NAMALWA (cell line): ENCODE measurements around the gene NOM1.

Source experiments
- DNase-seq: peaks from one replicate; pipeline ENCODE4 v3.0.0-alpha.2; 2015; ENCODE audit warnings: low spot score

NOM1 gene

DNA sequence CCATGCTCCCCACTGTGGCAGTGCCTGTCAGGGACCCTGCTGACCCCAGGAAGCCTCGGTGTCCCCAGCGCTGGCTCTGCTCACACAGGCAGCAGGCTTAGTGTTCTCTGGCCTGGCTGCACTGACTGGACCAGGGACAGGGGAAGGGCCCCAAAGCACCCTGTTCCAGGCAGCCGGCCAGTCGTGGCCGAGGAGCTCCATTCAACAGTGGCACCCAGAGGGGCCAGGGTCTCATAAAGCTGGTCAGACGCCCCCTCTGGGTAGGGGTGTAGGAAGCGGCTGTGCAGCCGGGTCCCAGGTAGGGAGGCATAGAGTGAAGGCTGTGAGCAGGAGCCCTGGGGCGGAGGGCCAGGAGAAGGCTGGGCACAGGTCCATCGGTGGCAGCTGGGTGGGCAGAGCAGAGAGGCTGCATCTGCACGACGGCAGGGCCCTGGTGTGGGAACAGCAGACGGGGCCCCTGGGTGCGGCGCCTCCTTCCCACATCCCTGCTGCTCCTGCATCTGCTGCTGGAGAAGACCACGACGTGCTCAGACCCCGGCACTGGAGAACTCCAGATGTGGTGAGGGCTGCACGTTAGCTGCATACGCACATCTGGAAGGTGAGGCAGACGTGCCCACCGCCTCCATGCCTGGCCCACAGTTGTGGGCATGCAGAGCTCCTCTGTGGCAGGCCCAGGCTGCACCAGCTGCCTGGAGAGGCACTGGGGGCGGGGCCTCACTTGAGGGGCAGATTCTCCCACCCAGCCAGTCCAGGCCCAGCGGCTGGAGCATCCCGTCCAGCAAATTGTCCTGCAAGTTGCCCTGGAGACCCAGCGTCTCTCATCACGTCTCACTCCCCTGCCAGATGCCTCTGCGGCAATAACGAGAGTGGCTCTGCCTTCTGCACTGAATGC lies 35.8 kb downstream of the NOM1 start:
- DNase-seq = no peak

DNA sequence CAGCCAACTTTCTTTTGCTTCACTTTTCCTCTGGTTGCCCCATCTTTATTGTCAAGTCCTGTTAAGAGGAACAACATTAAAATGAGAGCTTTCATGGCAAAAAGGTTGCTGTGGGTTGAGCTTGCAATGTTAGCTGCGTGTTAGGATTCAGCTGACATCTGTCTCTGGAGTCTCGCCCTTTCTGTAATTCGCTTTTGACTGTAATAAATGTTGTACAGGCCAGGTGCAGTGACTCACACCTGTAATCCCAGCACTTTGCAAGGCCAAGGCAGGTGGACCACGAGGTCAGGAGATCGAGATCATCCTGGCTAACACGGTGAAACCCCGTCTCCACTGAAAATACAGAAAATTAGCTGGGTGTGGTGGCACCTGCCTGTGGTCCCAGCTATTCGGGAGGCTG lies 36.9 kb downstream of the NOM1 start:
- no peak for DNase-seq

DNA sequence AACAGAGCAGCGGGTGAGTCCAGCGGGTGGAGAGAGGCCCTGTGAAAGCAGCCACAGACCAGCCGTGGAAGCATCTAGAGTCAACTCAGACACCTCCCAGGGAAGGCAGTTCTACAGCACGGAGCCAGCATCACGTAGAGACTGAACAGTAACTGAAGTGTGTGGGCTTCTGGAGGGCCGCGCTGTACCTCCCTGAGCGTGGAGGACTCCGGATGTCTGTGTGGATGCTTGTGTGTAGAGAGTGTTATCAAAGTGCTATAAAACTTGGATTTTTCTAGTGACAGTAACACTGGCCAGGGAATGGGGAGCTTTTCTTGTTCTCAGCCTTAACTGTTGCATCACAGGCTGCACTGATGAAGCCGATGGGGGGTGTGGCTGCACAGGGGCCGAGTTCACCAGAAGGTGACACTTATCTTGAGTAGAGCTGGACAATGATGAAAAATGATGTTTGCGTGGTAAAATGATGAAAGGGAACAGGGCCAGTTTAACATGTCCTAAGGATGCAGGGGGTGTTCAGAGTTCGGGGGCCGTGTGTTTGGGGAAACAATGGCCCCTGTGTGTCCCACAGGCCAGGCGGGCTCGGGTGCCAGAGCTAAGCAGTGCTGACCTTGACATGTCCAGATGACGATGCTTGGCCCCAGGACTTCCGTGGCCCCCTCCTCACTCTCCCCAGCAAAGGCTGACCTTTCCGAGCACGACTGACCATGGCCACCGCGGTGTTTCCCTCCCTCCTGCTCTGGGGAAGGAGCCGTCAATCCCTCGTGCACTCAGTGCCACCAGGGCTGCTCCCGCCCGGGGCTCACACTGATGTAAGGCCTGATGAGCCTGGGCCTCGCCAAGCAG lies 39.1 kb downstream of the NOM1 start:
- DNase-seq = no peak

DNA sequence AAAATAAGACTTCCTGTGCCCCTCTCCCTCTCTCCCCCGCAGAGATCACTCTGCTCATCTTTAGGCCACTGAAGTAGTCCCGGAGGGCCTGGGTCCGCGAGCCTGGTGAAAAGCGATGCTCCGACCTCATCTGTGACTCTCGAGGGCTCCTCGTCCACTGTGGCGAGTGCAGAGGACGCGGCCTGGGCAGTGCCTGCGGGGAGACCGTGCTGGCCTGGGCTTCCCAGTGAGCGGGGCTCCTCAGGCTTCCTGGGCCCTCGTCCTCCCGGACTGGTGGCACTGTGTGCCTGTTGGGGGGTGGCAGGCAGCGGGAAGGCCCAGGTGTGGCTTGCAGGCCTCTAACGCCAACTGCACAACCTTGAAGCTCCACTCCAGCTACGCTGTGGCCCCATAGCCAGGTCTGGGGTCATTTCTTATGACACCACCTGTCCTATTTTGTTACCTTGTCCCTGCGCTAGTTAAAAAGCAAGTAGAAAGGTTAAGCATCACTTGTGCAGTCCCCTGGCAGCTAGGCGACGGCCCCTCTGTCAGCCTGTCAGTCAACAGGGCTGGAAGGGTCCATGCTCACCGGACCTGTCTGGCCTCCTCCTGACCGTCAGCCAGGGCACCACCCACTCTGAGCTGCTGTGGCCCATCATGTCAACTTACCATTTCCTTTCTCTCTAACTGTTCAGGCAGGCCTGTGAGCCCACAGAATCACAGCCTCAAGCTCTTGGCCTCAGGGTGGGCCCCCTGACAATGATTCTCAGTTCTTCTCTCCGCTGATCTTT lies 40.4 kb downstream of the NOM1 start:
- DNase-seq = no peak

DNA sequence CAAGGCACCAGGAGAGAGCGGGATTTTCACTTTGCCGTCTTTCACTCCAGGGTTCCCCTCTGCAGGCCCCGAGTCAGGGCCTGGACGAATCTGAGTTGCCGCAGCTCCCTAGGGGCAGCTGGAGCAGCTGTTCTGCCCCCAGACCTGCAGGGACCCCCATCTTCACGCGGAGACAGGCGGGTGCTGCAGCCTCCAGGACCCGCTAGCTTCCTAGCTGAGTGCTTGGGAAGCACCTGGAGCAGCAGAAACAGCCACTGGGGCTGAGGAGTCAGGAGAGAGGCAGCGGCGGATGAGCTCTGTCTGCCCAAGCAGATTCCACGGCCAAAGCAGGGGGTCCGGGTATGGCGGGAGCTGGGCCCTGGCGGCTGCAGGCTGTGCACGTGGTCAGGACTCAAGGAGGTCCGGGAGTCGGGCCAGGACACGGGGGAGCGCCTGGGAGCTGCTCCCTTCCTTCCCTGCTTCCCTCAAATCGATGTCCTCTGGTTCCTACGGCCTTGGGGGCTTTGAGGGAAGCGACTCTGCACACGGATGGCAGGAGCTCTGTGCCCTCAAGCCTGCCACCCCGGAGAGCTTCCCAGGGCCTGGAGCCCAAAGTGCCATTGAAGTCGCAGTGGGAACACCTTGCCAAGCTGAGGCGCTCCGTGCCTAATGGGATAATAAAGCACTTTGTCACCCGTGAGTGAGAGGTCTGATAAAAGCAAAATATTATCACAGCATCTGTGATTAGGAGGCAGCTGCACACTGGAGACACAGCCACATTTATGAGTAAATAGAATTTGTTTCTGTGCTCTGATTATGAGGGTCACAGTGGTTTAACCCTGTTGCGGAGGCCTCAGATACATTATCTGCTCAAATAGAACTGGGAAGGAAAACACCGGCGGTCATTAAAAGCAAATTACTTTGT lies 43.8 kb downstream of the NOM1 start:
- DNase-seq = no peak

DNA sequence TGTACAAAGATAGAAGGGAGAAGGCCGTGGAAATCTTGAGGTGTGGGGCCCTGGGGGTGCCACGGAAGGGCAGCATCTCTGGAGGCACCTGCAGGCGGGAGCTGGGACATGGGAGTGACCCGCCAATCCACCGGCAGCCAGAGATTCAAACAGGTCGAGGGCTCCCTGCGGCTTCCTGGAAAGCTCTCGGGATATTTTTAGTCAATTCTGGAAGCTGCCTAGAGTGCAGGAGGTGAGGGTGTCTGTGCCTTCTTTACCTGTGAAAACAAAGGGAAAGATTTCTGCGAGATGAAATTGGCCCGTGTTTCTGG lies 44.4 kb downstream of the NOM1 start:
- DNase-seq = no peak

DNA sequence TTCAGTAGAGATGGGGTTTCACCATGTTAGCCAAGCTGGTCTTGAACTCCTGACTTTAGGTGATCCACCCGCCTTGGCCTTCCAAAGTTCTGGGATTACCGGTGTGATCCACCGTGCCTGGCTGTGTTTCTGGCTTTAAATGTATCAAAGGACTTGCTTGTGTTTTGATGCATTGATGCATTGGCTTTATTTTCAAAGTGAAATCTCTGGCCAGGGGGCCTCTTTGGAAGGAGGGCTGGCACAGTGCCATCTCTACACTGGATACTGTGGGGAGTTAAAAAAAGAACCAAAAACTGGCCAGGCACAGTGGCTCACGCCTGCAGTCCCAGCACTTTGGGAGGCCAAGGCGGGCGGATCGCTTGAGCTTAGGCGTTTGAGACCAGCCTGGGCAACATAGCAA lies 44.9 kb downstream of the NOM1 start:
- DNase-seq = no peak

DNA sequence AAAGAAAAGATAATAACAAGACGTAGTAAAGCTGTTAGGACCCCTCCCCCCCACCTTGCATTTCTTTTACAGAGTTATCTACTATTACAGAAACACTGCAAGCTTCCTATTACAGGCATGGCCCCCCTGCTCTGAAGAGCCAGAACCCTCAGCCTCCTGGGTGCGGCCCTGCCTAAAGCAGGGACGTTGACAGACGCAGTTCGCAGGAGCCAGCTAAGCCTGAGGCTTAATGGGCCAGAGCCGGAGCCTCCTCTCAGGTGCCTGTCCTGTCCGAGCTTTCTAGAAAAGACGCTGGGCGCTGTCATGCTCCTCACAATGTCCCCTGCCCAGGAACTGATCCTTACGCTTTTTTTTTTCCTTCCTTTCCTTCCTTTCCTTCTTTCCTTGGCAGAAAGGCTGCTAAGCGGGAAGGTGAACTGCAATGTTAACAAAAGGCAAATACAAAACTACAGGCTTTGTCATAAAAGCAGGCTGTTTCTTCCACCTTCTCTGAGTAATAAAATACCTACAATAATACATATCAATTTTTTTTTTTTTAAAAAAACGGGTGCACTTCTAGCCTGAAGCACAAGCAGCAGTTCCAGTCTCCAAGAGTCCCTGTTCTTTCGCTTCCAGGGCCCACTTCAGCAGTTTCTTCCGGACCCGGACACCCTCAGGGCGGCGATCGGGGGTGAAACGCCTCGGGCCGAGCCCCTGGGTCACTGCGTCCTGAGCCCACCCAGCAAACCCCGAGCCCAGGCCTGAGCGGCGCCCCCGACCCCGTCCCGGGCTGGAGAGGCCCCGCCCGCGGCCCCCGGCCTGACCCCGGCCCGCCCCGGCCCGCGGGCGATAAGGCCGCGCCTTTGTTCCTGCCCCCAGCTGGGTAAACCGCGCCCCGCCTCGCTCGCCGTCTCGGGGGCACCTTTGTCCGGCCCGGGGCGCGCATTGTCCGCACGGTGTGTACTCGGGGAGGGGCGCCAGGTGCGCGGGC lies 49.8 kb downstream of the NOM1 start:
- DNase-seq = no peak

DNA sequence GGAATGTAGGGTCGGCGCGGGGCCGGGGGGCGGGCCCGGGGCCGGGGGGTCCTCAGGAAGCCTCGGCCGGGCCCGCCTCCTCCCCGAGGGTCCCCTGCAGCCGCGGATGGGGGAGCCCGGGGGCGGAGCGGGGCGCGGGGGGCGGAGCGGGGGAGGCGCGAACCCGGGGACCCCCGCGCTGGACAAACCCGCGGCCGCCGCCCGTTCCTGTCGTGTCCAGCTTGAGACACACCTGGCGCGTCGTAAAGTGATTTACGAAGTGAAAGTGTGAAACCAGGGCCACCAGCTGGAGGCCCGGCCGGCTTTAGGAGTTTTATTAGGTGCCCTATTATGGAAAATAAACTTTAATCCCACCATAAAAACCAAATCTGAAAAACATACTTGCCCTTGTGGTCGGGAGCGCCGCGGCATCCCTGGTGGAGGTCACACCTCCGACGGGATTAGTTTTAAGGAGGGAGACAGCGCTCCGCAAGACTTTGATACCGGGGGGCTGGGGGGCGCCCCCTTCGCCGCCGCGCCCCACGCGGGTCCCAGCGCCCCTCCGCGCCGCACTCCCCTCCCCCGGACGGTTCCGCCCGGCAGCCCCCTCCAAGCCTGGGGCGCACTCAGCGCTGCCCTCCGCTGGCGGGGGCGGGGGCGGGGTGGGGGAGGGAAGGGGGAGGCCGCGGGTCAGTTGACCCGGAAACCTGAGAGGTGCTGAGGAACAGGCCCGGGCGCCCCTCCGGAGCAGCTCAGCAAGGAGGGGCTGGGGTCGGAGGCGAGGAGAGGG lies 50.6 kb downstream of the NOM1 start:
- no peak for DNase-seq

DNA sequence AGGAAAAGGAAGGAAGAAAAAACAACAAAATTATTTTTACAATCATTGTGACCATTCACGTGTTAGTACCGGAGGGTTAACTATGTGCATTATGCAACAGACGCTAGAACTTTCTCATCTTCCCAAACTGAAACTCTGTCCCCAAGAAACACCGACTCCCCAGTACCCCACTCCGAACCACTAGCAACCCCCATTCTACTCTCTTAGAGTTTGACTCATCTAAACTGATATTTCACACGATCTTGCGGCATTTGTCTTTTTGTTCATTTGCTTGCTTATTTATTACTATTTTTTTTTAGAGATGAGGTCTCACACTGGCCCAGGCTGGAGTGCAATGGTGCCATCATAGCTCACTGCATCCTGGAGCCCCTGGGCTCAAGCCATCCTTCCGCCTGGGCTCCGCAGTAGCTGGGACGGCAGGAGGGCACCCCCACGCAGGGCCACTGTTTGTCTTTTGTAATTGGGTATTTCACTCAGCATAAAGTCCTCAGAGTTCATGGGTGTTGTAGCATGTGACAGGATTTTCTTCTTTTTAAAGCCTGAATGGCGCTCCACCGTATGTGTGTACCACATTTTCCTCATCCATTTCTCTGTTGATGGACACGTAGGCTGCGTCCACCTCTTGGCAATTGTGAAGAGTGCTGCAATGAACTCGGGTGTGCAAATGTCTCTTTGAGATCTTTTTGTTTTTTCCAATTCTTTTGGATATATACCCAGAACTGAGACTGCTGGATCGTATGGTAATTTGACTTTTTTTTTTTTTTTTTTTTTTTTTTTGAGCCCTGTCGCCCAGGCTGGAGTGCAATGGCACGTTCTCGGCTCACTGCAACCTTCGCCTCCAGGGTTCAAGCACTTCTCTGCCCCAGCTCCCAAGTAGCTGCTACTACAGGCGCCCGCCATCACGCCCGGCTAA lies 51.5 kb downstream of the NOM1 start:
- no peak for DNase-seq

DNA sequence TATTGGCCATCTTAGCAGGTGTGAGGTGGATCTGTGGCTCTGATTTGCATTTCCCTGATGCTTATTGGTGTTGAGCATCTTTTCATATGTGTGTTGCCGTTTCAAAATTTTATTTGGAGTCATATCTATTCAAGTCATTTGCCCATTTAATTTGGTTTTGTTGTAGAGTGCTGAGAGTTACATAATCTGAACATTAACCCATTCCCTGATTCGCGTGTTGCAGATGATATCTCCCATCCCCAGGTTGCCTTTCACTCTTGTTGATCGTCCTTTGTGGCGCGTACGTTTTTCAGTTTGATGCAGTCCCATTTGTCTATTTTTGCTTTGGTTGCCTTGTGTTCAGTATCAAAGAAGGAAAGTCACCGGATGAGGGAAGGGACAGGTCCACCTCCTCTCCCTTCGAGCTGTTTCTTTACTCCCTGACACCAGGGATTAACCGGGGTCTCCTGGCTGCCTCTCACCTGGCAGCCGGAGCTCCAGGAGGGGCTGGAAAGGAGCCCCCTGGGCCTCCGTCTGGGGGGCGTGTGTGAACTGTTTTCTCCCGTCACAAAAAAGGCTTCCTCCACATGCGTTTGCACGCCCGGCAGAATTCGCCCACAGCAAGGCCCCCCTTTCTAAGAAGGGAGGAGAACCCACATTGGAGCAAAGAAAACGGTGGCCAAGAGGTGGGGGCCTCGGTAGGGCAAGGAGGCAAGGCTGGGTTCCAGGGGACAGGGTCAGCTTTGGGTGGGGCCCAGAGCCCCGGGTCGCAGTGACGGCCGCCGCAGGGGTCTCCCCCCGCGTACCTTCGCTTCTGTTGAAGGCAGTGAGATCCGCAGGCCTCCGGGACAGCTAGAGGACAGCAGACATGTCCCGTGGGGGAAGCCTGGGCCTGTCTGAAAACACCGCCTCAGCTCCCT lies 52.7 kb downstream of the NOM1 start:
- DNase-seq = no peak

DNA sequence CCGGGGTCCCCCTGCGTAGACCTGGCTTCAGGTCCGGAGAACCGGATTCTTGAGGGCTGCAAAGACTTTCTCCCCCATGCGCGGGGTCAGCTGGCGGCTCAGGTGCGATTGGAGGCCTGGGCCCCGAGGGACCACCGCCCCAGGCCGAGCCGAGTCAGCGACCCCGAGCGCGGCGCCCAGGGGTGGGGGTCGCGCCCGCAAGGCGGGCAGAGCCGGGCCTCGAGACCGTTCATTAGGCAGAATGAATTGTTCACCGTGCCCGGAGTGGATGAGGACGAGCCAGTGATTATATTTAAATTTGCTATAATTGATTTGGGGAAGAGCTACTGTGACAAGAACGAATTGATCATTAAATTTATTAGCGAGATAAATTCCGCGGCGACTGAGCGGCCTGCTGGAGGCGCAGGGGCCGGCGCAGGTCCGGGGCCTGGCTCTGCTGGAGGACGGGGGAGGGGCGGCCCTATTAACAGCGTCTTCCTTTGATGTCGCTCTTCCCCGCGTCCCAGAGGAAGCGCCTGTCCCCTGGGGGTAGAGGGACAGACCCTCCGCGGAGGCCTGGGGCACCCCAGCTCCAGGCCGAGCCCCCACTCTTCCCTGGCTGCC lies 53.4 kb downstream of the NOM1 start:
- no peak for DNase-seq

DNA sequence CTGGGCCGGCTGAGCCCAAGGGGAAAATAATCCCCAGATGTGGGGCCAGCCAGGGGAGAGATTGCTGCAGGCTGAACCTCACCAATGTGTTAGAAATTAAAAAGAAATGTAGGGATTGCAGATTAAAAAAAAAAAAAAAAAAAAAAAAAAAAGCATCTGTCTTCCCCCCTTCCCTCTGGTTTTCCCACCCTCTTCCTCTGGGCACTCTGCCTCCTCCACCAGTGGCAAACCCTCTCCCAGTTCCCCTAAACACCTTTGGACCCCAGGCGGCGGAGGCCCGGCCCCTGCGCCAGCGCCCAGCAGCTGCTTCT lies 53.9 kb downstream of the NOM1 start:
- DNase-seq = no peak

DNA sequence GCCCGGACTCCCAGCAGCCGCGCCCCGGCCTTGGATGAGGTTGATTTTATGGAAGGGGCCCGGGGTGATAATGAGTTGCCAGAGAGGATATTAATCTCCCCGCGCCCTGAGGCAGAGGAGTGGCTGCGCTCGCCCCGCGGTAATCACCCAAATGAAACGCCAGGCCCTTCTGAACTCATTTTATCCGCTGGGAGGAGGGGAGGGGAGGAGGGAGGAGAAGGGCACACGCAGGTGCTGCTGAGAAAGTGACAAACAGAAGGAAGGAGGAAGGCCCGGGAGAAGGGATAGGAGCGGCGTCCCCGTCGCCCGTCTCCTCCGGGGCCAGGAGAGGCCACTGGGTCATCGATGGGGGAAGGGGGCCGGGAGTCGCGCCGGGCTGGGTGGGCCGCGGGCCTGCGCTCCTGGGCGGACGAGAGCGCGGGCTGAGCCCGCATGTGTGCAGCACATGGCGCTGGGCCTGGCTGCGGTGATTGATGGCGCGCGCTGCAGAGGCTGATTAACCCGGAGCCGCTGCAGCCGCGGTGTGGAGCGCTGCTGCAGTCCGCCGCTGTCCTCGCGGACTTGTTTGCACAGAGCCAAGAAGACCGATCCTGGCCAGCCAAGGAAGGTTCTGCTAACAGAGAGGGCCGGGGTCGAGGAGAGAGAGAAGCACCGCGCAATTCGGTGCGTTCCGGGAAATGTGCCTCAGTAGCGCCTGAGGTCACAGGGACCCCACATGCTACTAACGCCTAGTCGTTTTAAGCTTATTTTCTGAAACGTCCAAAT lies 54.4 kb downstream of the NOM1 start:
- no peak for DNase-seq

DNA sequence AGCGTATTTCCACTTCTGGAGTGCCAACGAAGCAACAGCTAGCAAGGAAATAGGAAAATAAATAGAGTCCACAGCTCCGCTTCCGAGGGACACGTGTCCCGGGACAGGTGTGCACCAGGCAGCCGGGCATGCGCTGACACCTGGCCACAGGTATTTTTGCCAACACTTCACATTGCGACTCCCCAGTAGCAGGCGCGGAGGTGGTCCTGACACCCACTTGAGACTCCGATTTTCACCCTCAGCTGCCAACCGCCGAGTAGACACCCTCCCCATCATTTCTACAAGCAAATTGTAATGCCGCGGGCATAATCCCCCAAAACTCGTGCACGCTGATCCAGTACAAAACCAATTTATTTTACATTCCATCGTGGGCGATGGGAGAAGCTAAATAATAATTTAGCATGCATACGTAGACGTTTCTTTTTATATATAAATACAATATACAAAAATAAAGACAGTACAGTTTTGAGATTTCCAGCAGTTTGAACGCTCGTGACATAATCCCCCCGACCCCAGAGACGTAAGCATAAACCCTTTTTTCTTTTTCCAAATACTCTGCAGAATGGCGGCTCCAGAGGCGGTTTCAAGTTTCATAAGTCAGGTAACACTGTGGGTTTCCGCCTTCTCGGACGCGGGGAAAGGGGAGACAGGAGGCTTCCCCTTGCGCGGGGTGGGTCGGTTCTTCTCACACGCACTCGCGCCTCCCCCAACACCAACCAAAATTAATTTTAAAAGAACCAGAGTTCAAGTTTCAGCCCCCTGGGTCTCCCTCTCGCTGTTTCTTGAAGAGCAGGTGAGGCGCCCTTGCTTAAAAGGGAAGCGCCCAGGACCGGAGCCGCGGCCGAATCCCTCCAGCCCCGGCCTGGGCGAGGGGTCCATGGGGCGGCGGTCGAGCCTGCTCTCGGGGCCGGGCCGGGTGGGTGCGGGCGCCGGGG lies 55.3 kb downstream of the NOM1 start:
- no peak for DNase-seq
